Measurements from ENCODE around the gene DOC2B.

The DOC2B gene

DNA sequence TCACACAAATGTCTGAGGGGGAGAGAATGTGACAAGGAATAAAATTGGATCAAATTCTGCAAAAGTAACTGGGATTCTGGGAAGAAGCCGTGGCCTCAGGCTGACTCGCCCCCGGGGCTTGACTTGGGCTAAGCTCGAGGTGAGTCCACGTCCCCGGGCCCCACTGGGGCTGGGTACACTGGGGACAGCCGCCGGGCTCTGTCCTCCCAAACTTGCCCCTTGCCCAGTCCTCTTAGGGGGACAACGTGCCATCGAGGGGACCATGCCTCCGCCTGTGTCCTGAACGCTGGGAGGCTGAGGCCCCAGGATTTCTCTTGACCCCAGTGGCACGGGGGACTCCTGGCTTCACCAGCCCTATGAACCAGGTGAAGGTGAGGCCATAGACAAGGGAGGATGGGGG, 21.1 kb downstream of the DOC2B start:
- no peak for DNase-seq

GRCh38 chr17:159609-160008, 21.8 kb downstream of the DOC2B start:
- no peak for DNase-seq

DNA sequence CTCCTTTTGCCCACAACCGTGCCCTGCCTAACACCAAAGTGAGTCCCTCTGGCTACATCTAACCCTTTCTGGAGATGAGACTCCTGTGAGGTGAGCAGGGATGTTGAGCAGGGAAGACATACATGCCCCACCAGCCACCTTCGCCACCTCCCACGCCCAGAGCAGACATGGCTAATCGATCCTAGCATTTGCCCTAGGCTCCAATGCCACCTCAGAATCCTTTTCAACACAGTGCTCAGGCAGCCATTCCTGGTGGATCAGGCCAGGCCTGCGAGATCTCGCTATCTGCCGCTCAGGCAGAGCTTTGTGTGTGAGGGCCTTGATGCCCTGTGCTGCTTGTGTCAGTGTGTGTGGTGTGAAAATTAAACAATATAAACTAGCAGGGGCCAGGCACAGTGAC, 23.1 kb downstream of the DOC2B start:
- no peak for DNase-seq

GRCh38 chr17:157901-158300, 23.5 kb downstream of the DOC2B start:
- DNase-seq, result no peak

GRCh38 chr17:156946-157345, 24.5 kb downstream of the DOC2B start:
- DNase-seq, result no peak

DNA sequence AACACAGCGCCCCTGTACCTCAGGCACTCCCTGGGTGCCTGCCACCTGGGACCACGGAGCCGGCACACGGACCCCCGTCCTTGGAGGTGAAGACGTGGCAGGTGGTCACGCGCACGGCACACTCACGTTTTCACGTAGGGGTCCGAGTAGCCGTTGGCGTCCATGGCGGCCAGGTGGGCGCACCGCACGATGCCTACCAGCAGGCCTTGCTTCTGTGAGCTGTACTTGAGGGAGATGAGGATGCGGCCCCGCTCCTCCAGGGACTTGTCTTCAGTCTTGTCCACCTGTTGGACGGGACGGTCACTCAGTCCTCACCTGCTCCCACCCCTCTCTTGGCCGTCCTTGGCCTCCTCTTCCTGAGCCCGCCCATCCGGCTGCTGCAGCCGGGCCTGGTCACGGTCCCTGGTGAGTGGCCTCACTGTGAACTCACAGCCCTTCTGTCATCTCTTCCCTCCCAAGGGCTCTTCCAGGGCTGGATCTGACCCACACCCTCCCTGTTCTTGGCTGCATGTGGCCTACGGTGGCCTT, 25.3 kb downstream of the DOC2B start:
- no peak for DNase-seq

- no peak for DNase-seq
Observed at GRCh38 chr17:155576-155975, 25.9 kb downstream of the DOC2B start.

DNA sequence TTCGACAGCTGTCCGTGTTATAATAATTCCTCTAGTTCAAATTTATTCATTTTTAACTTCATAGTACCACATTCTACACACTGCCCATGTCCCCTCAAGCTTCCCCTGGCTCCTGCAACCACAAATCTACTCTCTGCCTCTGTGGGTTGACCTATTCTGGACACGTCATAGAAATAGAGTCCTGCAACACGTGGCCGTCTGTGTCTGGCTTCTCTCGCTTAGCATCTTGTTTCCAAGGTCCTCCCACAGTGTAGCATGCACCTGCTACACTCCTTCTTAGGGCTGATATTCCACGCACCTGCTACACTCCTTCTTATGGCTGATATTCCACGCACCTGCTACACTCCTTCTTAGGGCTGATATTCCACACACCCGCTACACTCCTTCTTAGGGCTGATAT, 27.6 kb downstream of the DOC2B start:
- DNase-seq, result peak; percentile 10

GRCh38 chr17:152860-153420, 28.5 kb downstream of the DOC2B start:
- peak; percentile 10 for DNase-seq

DNA sequence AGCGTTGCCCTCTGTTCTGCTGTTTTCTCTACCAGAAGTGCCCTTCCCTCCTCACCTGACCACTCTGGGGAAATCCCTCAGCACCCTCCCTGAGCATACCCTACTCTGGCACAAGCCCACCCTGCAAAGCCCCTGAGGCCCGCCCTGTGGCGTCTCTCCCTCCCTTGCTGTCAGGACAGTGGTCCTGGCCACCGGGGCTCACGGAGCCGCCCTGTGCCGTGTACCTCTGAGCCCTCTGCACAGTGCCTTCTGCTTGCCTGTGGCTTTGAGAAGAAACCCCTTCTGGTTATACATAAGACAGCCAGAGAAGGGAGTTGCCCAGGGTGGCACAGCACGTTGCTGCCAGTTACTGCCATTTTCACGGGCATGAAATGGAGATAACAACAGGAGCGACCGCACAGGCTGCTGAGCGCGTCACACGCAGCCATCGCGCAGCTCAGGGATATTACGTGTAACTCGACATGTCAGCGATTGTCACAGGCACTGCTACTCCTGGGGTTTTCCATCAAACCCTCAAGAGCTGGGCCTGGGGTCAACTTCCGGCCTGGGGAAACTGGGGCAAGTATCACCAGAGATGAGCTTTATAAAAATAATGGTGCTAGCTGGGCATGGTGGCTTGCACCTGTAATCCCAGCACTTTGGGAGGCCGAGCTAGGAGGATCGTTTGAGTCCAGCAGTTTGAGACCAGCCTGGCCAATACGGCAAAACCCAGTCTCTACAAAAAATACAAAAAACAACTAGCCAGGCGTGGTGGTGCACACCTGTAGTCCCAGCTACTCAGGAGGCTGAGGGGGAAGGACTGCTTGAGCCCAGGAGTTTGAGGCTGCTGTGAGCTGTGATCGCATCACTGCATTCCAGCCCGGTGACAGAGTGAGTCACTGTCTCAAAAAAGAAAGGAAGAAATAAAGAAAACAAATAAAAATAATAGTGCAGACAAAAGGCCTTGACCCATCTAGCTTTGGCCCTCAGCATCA, 29.3 kb downstream of the DOC2B start:
- DNase-seq, result peak; percentile 7

DNA sequence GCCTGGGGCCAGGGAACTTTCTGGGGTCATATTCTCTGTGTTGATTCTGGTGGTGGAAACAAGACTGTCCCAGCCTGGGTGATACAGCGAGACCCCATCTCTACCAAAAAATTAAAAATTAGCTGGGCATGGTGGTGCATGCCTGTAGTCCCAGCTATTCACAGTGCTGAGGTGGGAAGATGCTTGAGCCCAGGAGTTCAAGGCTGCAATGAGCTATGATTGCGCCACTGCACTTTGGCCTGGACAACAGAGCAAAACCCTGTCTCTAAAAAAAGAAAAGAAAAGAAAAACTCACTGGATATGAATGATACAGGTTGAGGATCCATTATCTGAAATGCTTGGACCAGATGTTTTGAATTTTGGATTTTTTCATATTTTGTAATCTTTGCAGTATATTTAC, 30.4 kb downstream of the DOC2B start:
- no peak for DNase-seq

DNA sequence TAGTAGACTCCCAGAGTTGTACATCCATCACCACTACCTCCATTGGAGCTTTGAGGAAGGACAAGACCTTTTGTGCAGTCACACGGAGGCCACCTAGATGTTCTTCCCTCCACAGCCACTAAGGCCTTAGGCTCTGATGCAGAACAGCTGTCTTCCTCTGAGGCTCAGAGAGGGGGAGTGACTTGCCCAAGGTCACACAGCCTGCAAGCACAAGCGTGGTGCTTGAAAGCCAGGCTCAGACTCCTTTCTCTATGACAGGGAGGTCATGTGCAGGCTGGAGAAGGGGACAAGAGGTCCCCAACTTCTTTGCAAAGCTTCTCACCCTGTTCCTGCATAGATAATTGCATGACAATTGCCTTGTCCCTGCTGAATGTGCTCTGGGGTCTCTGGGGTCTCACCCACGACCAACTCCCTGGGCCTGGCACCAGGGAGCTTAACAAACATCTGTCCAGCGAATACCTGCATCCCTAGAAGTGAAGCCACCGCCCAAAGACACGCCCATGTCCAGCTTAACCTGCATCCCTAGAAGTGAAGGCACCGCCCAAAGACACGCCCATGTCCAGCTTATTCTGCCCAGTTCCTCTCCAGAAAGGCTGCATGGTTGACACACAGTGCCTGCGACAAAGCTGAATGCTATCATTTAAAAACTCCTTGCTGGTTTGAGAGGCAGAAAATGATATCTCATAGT, 31.4 kb downstream of the DOC2B start:
- DNase-seq, result peak; percentile 6

GRCh38 chr17:149231-149630, 32.2 kb downstream of the DOC2B start:
- no peak for DNase-seq

DNA sequence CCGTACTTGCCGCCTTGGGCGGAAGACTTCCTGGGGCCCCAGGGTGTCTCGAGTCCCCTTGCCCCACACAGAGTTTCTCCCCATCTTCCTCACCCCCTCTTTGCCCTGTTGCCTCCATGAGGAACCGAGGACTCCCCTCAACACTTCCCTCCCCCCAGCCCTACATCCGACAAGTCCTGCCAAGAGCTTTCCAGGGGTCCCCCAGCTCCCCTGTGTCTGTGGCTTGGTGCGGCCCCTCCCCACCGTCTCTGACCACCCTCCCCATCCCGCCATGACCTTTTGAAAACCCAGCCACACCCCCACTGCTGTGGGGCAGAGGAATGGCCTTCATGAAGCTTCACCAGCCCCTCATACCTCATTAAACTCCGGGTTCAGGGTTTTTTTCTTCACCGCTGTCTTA, 32.7 kb downstream of the DOC2B start:
- DNase-seq, result no peak

GRCh38 chr17:147796-148740, 33.4 kb downstream of the DOC2B start:
- peak; percentile 10 for DNase-seq

DNA sequence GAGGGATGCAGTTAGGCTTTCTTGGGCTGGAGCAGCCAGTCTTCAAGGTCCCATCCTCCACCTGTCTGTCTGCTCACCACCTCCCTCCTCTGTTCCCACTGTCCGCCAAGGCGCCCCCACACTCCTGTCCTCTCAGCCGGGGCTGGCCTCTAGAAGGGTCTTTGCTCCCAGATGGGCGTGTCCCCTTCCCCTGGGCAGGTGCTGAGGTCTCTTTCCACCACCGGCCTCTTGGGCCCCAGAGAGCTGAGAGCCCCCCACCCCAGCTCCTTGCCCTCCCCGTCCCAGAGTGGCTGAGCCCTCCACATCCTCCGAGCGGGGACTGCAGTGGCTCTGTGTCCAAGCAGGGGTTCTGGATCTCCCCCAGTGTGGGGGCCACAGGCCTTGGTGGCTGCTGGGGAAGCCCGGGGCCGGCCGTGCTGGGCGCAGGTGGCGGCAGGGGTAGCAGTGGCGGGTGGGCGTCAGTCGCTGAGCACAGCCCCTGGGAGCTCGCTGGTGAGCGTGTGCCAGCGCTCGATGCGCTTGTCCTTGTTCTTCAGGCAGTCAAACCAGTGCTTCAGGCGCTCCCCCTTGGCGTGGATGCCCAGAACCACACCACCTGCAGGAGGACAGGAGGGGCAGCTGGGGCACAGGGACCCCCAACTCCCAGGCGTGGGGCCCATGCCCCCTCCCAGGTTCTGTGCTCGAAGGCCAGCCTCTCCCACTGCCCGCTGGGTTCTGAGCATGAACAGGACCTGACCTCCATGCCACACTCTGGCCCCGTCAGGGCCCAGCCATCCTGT, 34.3 kb downstream of the DOC2B start:
- DNase-seq, result peak; percentile 15

DNA sequence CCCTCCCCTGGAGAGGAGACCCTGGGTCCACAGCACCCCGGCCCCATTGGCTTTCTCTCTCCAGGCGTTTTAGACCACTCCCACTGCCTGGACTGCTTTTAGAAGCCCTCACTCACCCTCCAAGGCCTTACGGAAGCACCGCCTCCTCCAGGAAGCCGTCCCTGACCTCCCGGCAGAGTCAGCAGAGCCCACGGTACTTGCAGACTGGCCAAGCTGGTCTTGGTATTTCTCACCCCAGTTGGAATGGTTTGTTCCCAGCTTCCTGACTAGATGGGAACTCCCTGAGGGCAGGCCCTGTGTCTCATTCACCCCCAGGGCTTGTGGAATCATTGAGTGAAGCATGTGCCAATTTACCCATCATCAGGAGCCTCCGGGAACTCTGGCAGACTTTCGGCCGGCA, 34.9 kb downstream of the DOC2B start:
- DNase-seq, result peak; percentile 10

- DNase-seq, result peak; percentile 14
Observed at GRCh38 chr17:145671-146541, 35.5 kb downstream of the DOC2B start.

DNA sequence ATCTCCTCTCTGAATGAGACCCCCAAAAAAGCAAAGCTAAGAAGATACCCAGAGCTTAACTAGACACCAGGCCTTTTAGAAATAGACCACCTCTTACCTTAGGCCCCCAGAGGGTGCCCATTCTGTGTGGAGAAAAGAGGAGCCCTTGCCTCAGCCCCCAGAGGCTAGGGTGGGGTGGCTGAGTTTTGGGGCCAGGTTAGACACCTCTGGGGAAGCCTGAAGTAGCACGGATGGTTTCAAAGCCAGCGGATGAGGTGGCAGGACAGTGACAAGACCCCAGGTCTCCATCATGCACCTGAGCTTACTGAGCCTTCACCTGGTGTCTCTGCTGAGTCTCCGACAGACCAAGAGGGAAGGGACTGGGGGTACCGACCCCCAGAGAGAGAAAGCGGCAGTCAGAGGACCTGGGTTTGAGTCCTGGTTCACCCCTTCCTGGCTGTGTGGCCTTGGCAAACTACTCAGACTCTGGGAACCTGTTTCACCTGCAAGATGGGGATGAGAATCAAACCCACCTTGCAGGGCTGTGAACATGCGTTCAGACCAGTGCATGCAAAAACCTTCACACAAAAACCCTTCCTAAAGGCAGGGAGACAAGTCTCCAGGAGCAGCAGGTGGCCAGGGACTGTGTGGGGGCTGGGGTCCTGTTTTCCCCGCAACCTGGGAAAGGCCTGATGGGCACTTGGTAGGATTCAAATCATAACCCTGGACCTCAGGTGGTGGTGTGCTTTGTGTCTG, 36.3 kb downstream of the DOC2B start:
- peak; percentile 13 for DNase-seq

DNA sequence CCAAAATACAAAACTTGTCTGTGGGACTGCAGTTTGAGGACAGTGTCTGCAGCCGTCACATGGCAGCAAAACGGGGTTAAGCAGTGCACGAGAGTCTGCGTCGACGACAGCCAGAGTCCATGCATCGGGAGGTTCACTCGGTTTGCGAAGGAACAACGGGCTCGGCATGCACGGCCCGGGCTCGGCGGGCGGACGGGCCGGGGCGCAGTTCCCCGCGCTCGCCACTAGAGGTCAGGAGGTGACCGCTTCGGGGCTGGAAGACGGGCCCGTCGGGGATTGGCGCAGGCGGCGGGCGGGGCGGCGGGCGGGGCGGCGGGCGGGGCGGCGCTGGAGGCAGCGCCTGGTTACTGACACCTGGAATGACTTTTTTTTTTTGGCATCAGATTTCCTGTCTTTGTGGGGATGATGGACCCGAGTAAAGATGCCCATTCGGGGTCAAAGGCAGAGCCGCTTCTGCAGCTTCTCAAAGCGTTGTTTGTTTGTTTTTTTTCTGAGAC, 37.6 kb downstream of the DOC2B start:
- peak; percentile 77 for DNase-seq
